Effector memory CD8-positive, alpha-beta T cell (primary cell): ENCODE results near the gene POU2F3.

Experiments
- ATAC-seq: fragments of 150-1000 bp; cut with Tn5 transposase; replicated peaks from 2 replicates; pipeline ENCODE4 v1.10.0; 2021; ENCODE audit warnings: mild to moderate bottlenecking, moderate library complexity
- DNase-seq, 3 experiments: peaks; one replicate each; pipeline ENCODE4 v3.0.0; 2021
- H3K27ac Mint-ChIP-seq, 2 donors: one replicate each; pipeline ENCODE4 v1.8.0; 2022; ENCODE audit warnings: mild to moderate bottlenecking in 2 of 2, mixed read lengths in 2 of 2, moderate library complexity in 2 of 2
- H3K27me3 Mint-ChIP-seq, 2 donors: one replicate each; pipeline ENCODE4 v1.8.0; 2022; ENCODE audit warnings: mixed read lengths in 2 of 2
- H3K36me3 Mint-ChIP-seq: one replicate; pipeline ENCODE4 v1.8.0; 2022; ENCODE audit warnings: mild to moderate bottlenecking, moderate library complexity, mixed read lengths; ENCODE audit not compliant: insufficient read depth
- H3K4me1 Mint-ChIP-seq, 2 donors: one replicate each; pipeline ENCODE4 v1.8.0; 2022; ENCODE audit warnings: low read depth in 2 of 2, mixed read lengths in 2 of 2
- H3K4me3 Mint-ChIP-seq, 2 donors: one replicate each; pipeline ENCODE4 v1.8.0; 2022; ENCODE audit warnings: mild to moderate bottlenecking in 2 of 2, mixed read lengths in 2 of 2, moderate library complexity in 2 of 2
- H3K9me3 Mint-ChIP-seq, 2 donors: one replicate each; pipeline ENCODE4 v1.8.0; 2022; ENCODE audit warnings: mixed read lengths in 2 of 2

Gene POU2F3

GRCh38 chr11:120335556-120335907, 95.6 kb downstream of the POU2F3 start:
- Mint-ChIP-seq H3K4me3 (peak overlapping the region; percentile 77 to 88), H3K27ac (peak overlapping the region in 1 of 2 donors; percentile 26), H3K9me3 (no peaks in the 10 kb centered on the region), H3K4me1 (peaks cover 19 to 28% of the 10 kb centered on the region in 2 donors), H3K27me3 (peaks cover 50 to 59% of the 10 kb centered on the region in 2 donors), H3K36me3 (peaks cover 11% of the 10 kb centered on the region)
- DNase-seq, result peak in 1 of 3 experiments; percentile 15
- peak; percentile 37 for ATAC-seq

- Mint-ChIP-seq H3K27ac (peak within 1 kb of the TSS; percentile 62 to 77), H3K27me3 (peaks cover 47 to 54% of the 10 kb centered on the region in 2 donors), H3K4me1 (peaks cover 19 to 28% of the 10 kb centered on the region in 2 donors), H3K9me3 (no peaks in the 10 kb centered on the region), H3K4me3 (peak within 1 kb of the TSS; percentile 86 to 88), H3K36me3 (peaks cover 11% of the 10 kb centered on the region)
- peak; percentile 70 for ATAC-seq
- DNase-seq, result peak; percentile 45 to 53 (median 48)
Measured at GRCh38 chr11:120335908-120336640, 96.1 kb downstream of the POU2F3 start, which contains the start of gene ARHGEF12. TSS of gene ARHGEF12 (plus strand) at chr11:120336413. CDS start at chr11:120337244, 831 bp downstream.

GRCh38 chr11:120336641-120337354, 96.9 kb downstream of the POU2F3 start:
- peak; percentile 34 for ATAC-seq
- peak in 1 of 3 experiments; percentile 1 for DNase-seq
- Mint-ChIP-seq H3K27me3 (peaks cover 43 to 48% of the 10 kb centered on the region in 2 donors), H3K27ac (peak overlapping the region; percentile 62 to 77), H3K4me1 (peaks cover 19 to 28% of the 10 kb centered on the region in 2 donors), H3K9me3 (no peaks in the 10 kb centered on the region), H3K4me3 (peak overlapping the region; percentile 86 to 88), H3K36me3 (peaks cover 11% of the 10 kb centered on the region)

GRCh38 chr11:120337355-120338106, 97.6 kb downstream of the POU2F3 start:
- H3K36me3 Mint-ChIP-seq, result peaks cover 11% of the 10 kb centered on the region
- DNase-seq, result no peak
- H3K27ac Mint-ChIP-seq, result peak overlapping the region; percentile 62 to 77
- no peaks in the 10 kb centered on the region for H3K9me3 Mint-ChIP-seq
- H3K27me3 Mint-ChIP-seq, result peaks cover 43 to 48% of the 10 kb centered on the region in 2 donors
- peak overlapping the region; percentile 86 to 88 for H3K4me3 Mint-ChIP-seq
- ATAC-seq, result no peak
- H3K4me1 Mint-ChIP-seq, result peaks cover 19 to 28% of the 10 kb centered on the region in 2 donors

DNA sequence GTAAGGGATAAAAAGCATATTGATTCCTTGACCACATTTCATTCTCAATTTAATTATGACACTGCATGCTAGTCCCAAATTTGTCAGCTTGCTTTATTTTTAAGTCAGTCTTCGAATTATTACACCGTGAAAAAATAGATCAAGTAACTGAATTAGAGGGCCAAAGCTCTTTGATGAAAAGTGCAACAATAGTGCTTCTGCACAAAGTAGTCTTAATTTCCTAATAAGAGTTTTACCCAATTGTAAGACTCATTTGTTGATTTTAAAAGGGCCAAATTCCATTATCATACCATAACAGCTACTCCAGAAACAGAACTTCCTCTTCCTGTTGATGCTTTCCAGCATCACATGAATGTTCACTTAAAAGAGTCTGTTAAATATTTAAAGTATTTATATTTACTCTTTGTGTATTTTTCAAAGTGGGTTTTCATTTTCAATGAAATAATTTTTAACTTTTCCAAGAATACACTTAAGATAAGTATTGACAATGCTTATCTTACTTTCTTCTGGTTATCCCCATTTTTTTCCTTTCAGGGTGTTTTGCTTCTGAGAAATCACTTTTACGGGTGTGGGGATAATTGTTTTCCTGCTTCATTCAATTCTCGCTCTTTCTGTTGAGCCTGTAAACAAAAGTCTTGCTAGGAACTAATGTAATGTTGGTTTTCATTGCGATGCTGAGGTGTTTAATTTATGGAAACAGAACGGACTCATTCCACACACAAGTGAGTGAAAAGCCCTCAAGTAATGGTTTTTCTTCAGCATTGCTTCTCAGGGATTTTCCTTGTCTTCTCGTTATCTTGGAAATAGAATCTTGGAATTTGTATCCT, 98.4 kb downstream of the POU2F3 start:
- Mint-ChIP-seq H3K36me3 (peaks cover 11% of the 10 kb centered on the region), H3K4me1 (peaks cover 19 to 28% of the 10 kb centered on the region in 2 donors), H3K27me3 (peaks cover 37 to 42% of the 10 kb centered on the region in 2 donors), H3K9me3 (no peaks in the 10 kb centered on the region), H3K4me3 (peak overlapping the region; percentile 86 to 88), H3K27ac (no peak overlapping the region)
- ATAC-seq, result no peak
- DNase-seq, result no peak

DNA sequence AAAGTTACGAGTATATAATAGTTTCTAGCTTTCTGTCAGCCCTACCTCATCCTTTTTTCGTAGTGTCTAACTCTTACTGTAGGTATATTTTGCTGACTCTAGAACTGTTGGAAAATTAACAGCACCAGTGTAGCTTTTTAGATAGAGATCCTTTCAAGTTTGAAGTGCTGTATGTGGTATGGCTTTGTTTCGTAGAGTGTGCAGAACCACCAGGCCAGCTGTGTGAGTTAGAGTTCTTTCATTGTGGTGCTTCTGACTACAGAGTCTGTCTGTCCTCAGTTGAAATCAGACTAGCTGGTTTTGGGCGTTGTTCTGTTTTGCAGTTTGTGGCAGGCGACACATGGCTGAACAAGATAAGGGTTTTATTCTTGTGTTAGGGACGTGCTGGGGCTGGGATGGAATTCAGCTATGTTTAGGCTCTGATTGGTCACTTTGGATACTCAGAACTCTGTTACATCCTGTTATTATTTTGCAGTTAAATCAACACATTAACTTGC, 99.5 kb downstream of the POU2F3 start:
- Mint-ChIP-seq H3K9me3 (no peaks in the 10 kb centered on the region), H3K4me1 (peaks cover 22 to 35% of the 10 kb centered on the region in 2 donors), H3K27ac (no peak overlapping the region), H3K4me3 (peak overlapping the region in 1 of 2 donors; percentile 15), H3K27me3 (peaks cover 35 to 39% of the 10 kb centered on the region in 2 donors), H3K36me3 (peaks cover 19% of the 10 kb centered on the region)
- ATAC-seq (no peak), DNase-seq (no peak)

DNA sequence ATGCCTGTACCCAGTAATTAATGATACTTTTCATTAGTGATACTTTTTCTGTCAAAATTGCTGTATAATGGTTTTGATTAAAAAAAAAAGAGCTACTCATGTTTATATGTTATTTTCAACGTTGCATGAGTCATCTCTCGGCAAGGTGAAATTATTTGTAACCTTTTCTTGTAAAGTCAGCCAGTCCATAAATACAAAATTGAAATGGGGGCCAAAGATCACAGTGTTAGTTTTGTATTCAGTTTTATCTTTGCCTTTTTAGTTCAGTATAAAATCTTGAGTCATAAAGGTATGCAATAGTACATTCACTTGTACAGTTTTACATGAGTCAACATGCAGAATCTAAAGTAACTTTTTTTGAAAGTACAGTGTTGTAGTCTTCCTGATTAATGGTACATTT, 100.6 kb downstream of the POU2F3 start:
- no peaks in the 10 kb centered on the region for H3K9me3 Mint-ChIP-seq
- H3K36me3 Mint-ChIP-seq, result peaks cover 20% of the 10 kb centered on the region
- ATAC-seq (no peak), DNase-seq (no peak)
- H3K27ac Mint-ChIP-seq, result no peak overlapping the region
- H3K27me3 Mint-ChIP-seq, result peaks cover 35 to 39% of the 10 kb centered on the region in 2 donors
- peaks cover 26 to 39% of the 10 kb centered on the region in 2 donors for H3K4me1 Mint-ChIP-seq
- no peak overlapping the region for H3K4me3 Mint-ChIP-seq

DNA sequence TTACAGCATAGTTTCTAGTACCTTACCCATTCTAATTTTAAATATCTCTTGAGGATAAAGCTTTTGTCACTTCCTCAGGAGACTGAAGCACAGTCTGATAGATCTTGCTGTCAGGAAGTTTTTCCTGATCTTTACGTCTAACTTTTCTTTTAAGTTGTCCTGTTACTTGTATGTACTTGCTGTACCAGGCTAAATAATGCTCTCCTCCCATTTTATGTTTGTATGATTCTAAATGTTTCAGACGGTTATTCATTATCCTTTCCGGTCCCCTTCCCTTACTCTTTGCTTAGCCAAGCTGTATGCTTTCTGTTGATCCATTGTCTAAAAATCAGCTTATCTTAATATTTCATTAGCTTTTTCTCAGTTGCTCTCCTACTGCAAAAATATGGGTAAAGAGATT, 102.3 kb downstream of the POU2F3 start:
- H3K36me3 Mint-ChIP-seq, result peaks cover 20% of the 10 kb centered on the region
- H3K4me3 Mint-ChIP-seq, result no peak overlapping the region
- ATAC-seq (no peak), DNase-seq (no peak)
- no peaks in the 10 kb centered on the region for H3K9me3 Mint-ChIP-seq
- H3K4me1 Mint-ChIP-seq, result peaks cover 29 to 41% of the 10 kb centered on the region in 2 donors
- H3K27ac Mint-ChIP-seq, result no peak overlapping the region
- peaks cover 37 to 42% of the 10 kb centered on the region in 2 donors for H3K27me3 Mint-ChIP-seq

- Mint-ChIP-seq H3K27me3 (peaks cover 37 to 42% of the 10 kb centered on the region in 2 donors), H3K36me3 (peaks cover 16% of the 10 kb centered on the region), H3K4me1 (peaks cover 30 to 37% of the 10 kb centered on the region in 2 donors), H3K4me3 (no peak overlapping the region), H3K27ac (no peak overlapping the region), H3K9me3 (no peaks in the 10 kb centered on the region)
- no peak for DNase-seq
- no peak for ATAC-seq
Measured at GRCh38 chr11:120342678-120343077, 102.7 kb downstream of the POU2F3 start.

DNA sequence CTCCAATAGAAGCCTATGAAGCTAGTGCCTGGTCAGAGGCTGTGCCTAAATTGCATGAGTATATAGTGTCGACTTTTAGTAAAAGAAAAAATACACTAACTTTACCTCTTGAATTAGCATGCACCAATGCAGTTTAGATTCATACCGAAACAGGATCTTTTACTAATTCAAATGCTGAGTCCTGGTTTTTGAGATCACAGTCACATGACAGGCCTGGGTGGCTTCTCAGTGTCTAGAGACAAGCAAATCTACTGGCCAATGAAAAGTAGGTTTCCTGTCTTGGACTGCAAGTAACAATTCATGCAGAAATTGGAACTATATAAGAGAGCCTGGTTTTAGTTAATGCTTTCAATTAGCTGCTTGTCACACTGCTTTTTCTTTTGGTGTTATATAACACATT, 103.5 kb downstream of the POU2F3 start:
- Mint-ChIP-seq H3K9me3 (no peaks in the 10 kb centered on the region), H3K27ac (peak overlapping the region in 1 of 2 donors; percentile 74), H3K4me3 (peak overlapping the region; percentile 54 to 56), H3K4me1 (peaks cover 30 to 33% of the 10 kb centered on the region in 2 donors), H3K36me3 (peaks cover 16% of the 10 kb centered on the region), H3K27me3 (peaks cover 33 to 40% of the 10 kb centered on the region in 2 donors)
- DNase-seq (no peak), ATAC-seq (no peak)

- Mint-ChIP-seq H3K36me3 (peaks cover 16% of the 10 kb centered on the region), H3K9me3 (no peaks in the 10 kb centered on the region), H3K4me3 (peak overlapping the region; percentile 54 to 56), H3K27me3 (peaks cover 40 to 46% of the 10 kb centered on the region in 2 donors), H3K4me1 (peaks cover 28 to 30% of the 10 kb centered on the region in 2 donors), H3K27ac (peak overlapping the region in 1 of 2 donors; percentile 74)
- peak; percentile 96 for ATAC-seq
- DNase-seq, result peak; percentile 55 to 60 (median 60)
Measured at GRCh38 chr11:120344302-120345004, 104.5 kb downstream of the POU2F3 start.

DNA sequence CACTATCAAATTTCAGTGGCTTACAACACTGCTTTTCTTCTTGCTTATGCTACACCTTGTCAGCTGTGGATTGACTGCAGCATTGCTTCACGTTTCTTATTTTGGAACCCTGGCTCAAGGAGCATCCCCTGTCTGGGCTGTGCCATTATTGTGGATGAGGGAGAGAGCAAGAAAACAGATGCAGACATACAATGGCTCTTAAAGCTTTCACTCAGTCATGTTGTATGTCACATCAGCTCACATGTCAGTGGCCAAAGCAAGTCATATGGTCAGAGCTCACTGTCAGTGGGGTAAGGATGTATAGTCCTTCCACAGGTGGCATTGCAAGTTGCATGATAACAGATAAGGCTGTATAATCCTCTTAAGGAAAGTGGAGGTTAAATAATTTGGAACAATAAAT, 106.3 kb downstream of the POU2F3 start:
- no peak for ATAC-seq
- H3K9me3 Mint-ChIP-seq, result no peaks in the 10 kb centered on the region
- H3K27ac Mint-ChIP-seq, result no peak overlapping the region
- peaks cover 42 to 53% of the 10 kb centered on the region in 2 donors for H3K27me3 Mint-ChIP-seq
- DNase-seq, result no peak
- H3K4me1 Mint-ChIP-seq, result peaks cover 22 to 23% of the 10 kb centered on the region in 2 donors
- no peak overlapping the region for H3K4me3 Mint-ChIP-seq
- peaks cover 16% of the 10 kb centered on the region for H3K36me3 Mint-ChIP-seq
